Type B pancreatic cell (in vitro differentiated cells): ENCODE results near the gene FASTK. TPM values are rescaled to one million over a fixed set of nuclear protein-coding genes. Genes with fewer than 3 reads are reported as not detected.
A peak's percentile ranks its signal among the peaks of the same experiment; 100 is the strongest.

Experiments
- DNase-seq: peaks from one replicate; pipeline ENCODE4 v3.0.0; 2021; ENCODE audit warnings: mixed read lengths; ENCODE audit not compliant: unreplicated experiment; ENCODE audit errors: extremely low spot score
- H3K27ac Mint-ChIP-seq: 2 replicates; pipeline ENCODE4 v1.8.0; 2021; ENCODE audit warnings: mild to moderate bottlenecking, mixed read lengths
- H3K27me3 Mint-ChIP-seq: 2 replicates; pipeline ENCODE4 v1.8.0; 2021; ENCODE audit warnings: mixed read lengths
- H3K36me3 Mint-ChIP-seq: 2 replicates; pipeline ENCODE4 v1.8.0; 2021; ENCODE audit warnings: mixed read lengths
- H3K4me1 Mint-ChIP-seq: one replicate; pipeline ENCODE4 v1.8.0; 2021; ENCODE audit warnings: mixed read lengths; ENCODE audit not compliant: unreplicated experiment
- H3K4me3 Mint-ChIP-seq: 2 replicates; pipeline ENCODE4 v1.8.0; 2021; ENCODE audit warnings: mild to moderate bottlenecking, mixed read lengths
- H3K9me3 Mint-ChIP-seq: 2 replicates; pipeline ENCODE4 v1.8.0; 2021; ENCODE audit warnings: mixed read lengths
- long read RNA-seq: library from polyadenylated mRNA; unstranded; transcript quantifications from one replicate; pipeline ENCODE4 v2.0.0, GENCODE V29; 2020
- total RNA-seq: library from RNA; stranded (reverse); gene quantifications from 2 replicates; pipeline ENCODE4 v1.2.1, GENCODE V29; 2021; ENCODE audit warnings: low replicate concordance
- TF ChIP-seq, protein P1 (sequence below): fragments of 200-600 bp; sonication (generic); conservative IDR thresholded peaks from 2 replicates; pipeline ENCODE4 v1.5.0; 2021; ENCODE audit warnings: antibody characterized with exemption, mild to moderate bottlenecking

FASTK gene, protein sequence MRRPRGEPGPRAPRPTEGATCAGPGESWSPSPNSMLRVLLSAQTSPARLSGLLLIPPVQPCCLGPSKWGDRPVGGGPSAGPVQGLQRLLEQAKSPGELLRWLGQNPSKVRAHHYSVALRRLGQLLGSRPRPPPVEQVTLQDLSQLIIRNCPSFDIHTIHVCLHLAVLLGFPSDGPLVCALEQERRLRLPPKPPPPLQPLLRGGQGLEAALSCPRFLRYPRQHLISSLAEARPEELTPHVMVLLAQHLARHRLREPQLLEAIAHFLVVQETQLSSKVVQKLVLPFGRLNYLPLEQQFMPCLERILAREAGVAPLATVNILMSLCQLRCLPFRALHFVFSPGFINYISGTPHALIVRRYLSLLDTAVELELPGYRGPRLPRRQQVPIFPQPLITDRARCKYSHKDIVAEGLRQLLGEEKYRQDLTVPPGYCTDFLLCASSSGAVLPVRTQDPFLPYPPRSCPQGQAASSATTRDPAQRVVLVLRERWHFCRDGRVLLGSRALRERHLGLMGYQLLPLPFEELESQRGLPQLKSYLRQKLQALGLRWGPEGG
- 100 and 118 TPM in 2 replicates for total RNA-seq
- long read RNA-seq, transcript FASTK-201 (10 exons, 1,827 nt) = major isoform, 10 of 17 reads
- long read RNA-seq, partial matches to known transcripts = 3 of 17 reads
- long read RNA-seq, other reads (novel, unspliced or antisense) = 2 of 17 reads

- Mint-ChIP-seq H3K4me1 (peaks cover 30% of the 10 kb centered on the region), H3K4me3 (peak within 1 kb of the TSS; percentile 96), H3K27ac (peak within 1 kb of the TSS; percentile 95), H3K36me3 (no peaks in the 10 kb centered on the region), H3K9me3 (no peaks in the 10 kb centered on the region), H3K27me3 (no peaks in the 10 kb centered on the region)
- peak; percentile 90 for DNase-seq
- TF ChIP-seq, protein P1, sequence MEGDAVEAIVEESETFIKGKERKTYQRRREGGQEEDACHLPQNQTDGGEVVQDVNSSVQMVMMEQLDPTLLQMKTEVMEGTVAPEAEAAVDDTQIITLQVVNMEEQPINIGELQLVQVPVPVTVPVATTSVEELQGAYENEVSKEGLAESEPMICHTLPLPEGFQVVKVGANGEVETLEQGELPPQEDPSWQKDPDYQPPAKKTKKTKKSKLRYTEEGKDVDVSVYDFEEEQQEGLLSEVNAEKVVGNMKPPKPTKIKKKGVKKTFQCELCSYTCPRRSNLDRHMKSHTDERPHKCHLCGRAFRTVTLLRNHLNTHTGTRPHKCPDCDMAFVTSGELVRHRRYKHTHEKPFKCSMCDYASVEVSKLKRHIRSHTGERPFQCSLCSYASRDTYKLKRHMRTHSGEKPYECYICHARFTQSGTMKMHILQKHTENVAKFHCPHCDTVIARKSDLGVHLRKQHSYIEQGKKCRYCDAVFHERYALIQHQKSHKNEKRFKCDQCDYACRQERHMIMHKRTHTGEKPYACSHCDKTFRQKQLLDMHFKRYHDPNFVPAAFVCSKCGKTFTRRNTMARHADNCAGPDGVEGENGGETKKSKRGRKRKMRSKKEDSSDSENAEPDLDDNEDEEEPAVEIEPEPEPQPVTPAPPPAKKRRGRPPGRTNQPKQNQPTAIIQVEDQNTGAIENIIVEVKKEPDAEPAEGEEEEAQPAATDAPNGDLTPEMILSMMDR = no peak
Measured at GRCh38 chr7:151080522-151081169, at the start of gene FASTK. Gene FASTK (minus strand): TSS chr7:151080809. CDS start chr7:151080766, 43 bp downstream.

GRCh38 chr7:151129960-151130591 is 49.5 kb upstream of the FASTK start:
- H3K27me3 Mint-ChIP-seq = no peaks in the 10 kb centered on the region
- TF ChIP-seq, protein P1 = no peak
- no peaks in the 10 kb centered on the region for H3K9me3 Mint-ChIP-seq

GRCh38 chr7:151129117-151129959 is 48.7 kb upstream of the FASTK start:
- no peak overlapping the region for H3K27ac Mint-ChIP-seq
- TF ChIP-seq, protein P1 = no peak

More at GRCh38 chr7:151129960-151130591, 49.5 kb upstream of the FASTK start:
- no peak overlapping the region for H3K4me3 Mint-ChIP-seq
- peaks cover 3% of the 10 kb centered on the region for H3K36me3 Mint-ChIP-seq
- H3K4me1 Mint-ChIP-seq = peaks cover 14% of the 10 kb centered on the region
- no peak for DNase-seq
- H3K27ac Mint-ChIP-seq = no peak overlapping the region

GRCh38 chr7:151128716-151129115 is 48.1 kb upstream of the FASTK start:
- peaks cover 3% of the 10 kb centered on the region for H3K27me3 Mint-ChIP-seq
- no peak for DNase-seq
- H3K27ac Mint-ChIP-seq = no peak overlapping the region
- H3K9me3 Mint-ChIP-seq = no peaks in the 10 kb centered on the region
- peak overlapping the region; percentile 22 for H3K4me3 Mint-ChIP-seq
- TF ChIP-seq, protein P1 = no peak
- peaks cover 8% of the 10 kb centered on the region for H3K36me3 Mint-ChIP-seq
- H3K4me1 Mint-ChIP-seq = peaks cover 24% of the 10 kb centered on the region

More at GRCh38 chr7:151129117-151129959, 48.7 kb upstream of the FASTK start:
- Mint-ChIP-seq H3K9me3 (no peaks in the 10 kb centered on the region), H3K4me3 (no peak overlapping the region), H3K4me1 (peaks cover 18% of the 10 kb centered on the region), H3K36me3 (peaks cover 3% of the 10 kb centered on the region), H3K27me3 (no peaks in the 10 kb centered on the region)
- no peak for DNase-seq
